CD4-positive, alpha-beta T cell treated with Interleukin-15 for 1 hour (primary cell): Measurements from ENCODE around the gene CLRN2.

Experiments
- DNase-seq: peaks from one replicate; pipeline ENCODE4 v3.0.0-alpha.2; 2020

CLRN2 gene

DNA sequence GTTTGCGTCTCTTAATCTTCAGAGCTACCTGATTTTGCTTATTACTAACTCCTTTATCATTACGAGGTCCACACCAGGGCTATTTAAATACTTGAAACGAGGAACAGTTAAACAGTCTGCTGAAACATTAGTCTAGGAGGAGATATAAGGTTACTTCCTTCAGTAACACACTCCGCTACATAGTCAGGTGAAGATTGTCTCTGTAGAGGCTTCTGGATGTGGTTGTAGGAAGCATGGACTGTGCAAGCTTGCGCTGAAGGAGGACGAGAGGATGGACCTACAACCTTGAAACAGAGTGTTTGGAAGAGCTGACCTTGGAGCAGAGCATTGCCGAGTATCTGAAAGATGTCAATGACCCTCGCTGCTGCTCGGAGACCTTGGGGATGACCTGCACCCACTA, at the start of gene CLRN2:
CLRN2 (plus strand) TSS at position 301 of the 400 bp plus-strand sequence. CDS start 102 bp downstream, outside the sequence.
- no peak for DNase-seq

GRCh38 chr4:17468619-17469221, 46.2 kb upstream of the CLRN2 start:
- DNase-seq: no peak

GRCh38 chr4:17469931-17470674, 44.9 kb upstream of the CLRN2 start:
- DNase-seq: no peak

DNA sequence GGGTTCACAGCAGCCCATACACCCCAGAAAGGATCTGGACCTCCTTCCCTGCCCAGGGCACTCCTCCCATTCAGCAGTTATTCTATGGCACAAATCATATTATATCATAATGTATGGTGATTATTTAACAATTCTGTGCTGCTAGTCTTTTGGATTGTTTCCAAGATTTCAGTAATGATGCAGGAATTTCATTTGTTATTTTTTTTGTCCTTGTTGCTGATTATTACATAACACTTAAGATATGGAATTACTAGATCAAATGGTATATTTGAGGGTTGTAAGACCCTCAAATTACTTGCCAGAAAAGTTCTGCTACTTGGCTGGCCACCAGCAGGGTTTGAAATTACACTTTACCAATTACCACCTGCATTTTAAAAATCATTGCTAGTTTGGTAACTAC, 39.5 kb upstream of the CLRN2 start:
- DNase-seq: no peak

DNA sequence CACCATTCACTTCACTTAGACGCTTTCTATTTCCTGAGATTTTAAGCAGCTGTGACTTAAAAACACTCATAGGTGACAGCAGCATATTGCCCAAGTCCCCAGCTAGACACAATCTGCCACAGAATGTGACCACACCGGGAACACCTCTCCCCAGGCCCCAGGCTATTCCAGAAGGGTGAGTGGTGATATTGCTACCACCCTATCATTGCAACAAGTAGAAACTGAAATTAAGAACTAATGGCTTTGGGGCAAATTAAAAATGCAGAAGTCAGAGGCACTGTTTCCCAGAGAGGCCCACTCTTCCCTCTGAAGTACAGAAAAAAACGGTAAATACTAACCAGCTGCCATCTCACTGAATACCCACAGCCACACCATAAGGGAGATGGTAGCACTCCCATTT, 38.1 kb upstream of the CLRN2 start:
- no peak for DNase-seq

DNA sequence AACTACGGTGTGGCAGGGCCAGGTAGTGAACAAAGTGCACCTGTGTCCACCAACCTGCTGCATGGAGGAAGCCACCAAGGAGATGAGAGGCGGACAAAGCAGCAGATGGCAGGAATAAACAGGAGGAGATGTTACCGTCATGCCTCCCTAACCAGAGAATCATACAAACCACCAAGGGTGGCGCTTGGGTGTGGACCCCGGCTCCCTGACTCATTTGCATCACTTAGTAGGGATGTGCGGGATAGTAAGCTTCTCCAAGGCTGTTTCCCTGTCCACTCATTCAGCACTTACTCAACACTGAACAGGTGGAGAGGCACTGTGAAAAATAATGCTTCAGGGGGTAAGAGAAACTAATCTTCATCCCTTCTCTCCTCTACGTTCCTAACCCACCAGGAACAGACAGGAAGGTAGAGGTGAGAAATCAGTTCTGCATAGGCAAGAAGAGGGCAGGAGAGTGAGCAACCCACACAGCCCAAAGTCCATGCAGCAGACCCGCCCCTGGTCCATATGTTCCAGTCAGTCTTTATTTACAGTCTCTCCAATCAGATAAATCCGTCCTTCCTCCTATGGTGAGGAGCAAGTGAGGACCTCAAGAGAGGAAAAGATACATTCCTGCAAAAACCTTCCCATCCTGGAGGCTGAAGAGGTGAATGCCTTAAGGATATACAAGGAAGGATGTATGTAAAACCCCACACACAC, 37.0 kb upstream of the CLRN2 start:
- DNase-seq: no peak

- no peak for DNase-seq
These were observed 34.6 kb upstream of the CLRN2 start for GRCh38 chr4:17480210-17480927.

DNA sequence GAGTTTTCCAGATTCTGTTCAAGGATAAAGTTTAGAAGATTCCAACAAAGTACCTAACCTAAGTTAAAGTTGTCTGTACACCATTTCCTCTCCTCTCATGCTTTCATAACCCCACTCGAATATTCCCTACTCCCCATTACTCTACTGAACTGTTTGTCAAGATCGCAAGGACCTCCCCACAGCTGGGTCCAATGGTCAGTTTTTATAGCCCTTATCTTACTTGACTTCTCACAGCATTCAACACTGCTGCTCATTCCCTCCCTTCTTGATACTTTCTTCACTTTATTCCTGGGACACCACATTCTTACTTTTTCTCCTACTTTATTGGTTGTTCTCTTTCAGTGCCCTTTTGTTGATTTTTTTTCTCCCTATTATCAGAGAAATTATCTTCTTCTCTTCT, 34.0 kb upstream of the CLRN2 start:
- DNase-seq: no peak

GRCh38 chr4:17482716-17483115, 32.2 kb upstream of the CLRN2 start:
- no peak for DNase-seq

DNA sequence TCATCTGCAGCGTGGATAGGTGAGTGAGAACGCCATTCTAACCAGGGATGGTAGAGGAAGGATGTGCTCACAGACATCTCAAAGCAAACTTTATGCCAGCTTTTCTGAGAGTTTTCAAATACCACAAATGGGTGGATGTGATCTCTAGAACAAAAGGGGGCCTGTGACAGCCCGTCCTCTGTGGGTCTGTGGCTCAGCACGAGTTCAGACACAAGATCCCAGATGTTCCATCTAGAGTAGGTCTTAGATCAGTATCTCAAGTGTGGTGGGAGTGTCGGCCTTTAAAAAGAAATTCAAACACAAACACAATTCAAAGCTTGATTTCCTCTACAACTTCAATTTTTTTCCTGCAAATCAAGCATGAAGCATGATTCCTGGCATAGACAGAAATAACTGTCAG, 25.8 kb upstream of the CLRN2 start:
- DNase-seq: no peak

DNA sequence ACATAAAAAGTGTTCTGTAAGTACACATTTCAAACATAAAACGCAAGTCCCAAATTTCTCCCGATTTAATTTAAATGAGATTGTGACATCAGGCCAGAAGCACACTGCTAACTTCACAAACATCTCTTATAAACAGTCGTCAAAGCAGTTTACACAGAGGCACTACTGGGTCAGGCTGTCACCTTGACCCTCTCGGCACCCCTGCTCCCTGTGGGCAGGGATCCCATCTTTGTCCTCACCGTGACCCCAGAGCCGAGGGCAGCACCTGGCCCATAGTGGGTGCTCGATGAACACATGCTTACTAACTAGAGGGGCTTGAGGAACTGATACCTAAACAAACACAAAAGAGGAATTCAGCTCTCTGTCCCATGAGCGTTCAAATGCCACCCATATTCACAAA, 25.2 kb upstream of the CLRN2 start:
- DNase-seq: no peak

DNA sequence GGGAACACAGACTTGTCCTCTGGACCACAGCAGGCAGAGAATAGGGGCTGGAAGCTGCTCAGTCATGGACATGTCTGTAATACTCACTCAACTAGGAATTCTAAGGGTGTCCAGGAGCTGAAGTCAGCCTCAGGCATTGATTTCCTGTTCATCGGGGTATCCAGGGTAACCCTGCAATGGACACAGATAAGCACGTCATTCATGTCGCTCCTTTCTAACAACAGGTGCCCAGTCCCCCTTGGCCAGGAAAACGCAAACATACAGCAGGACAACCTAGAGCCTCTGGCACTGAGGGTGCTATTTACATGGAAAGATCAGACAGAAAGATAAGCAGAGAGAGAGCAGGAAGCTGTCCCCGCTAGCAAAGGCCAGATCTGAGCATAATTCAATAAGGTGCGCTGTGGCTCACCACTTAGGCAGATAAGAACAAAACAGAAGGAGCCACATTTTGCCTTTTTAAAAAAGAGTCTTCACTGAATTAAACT, 24.3 kb upstream of the CLRN2 start:
- no peak for DNase-seq

- DNase-seq: no peak
These were observed 23.8 kb upstream of the CLRN2 start for GRCh38 chr4:17491196-17491595.

DNA sequence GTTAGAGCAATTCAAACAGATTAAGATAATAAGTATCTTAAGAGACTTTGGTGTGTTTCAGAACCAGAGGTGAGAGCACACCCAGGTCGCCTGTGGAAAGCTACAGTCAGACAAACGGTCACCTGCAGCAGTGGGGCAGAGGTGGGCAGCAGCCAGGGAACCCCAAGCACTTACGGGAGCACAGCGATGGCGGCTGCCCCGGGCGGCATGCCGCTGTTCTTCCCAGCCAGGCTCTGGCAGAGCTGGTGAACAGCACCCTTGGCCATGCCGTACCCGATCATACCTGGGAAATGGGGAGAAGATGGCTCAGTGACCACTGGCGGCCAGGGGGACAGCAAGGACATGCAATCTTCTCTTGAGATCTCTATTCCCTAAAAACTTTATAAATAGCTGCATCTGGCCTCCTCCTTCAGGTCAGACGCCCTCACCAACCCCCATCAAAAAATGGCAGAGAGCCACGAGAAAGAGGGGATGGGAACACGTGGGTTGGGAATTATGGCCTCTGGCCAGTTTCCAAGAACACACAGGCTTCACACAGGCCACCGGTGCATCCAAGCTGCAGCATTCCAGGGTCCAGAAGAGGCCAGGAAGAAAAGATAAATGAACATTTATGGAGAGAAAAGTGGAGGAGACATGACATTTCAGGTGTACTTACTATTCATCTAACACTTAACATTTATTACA, 22.8 kb upstream of the CLRN2 start:
- DNase-seq: no peak

DNA sequence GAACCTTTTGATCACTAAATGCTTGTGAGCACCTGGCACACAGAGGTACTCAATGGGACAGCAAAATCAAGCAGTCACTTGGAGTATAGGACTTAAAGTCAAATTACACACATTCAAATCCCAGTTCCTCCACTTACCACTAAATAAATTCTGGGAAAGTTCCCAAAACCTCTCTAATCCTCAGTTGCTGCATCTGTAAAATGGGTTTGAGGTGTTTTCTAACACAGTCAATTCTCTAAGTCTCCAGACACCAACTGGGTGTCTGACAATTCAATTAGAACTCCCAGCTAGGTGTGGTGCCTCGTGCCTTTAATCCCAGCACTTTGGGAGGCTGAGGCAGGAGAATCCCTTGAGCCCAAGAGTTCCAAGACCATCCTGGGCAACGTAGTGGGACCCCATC, 22.1 kb upstream of the CLRN2 start:
- DNase-seq: no peak

GRCh38 chr4:17493619-17494018, 21.3 kb upstream of the CLRN2 start:
- no peak for DNase-seq

DNA sequence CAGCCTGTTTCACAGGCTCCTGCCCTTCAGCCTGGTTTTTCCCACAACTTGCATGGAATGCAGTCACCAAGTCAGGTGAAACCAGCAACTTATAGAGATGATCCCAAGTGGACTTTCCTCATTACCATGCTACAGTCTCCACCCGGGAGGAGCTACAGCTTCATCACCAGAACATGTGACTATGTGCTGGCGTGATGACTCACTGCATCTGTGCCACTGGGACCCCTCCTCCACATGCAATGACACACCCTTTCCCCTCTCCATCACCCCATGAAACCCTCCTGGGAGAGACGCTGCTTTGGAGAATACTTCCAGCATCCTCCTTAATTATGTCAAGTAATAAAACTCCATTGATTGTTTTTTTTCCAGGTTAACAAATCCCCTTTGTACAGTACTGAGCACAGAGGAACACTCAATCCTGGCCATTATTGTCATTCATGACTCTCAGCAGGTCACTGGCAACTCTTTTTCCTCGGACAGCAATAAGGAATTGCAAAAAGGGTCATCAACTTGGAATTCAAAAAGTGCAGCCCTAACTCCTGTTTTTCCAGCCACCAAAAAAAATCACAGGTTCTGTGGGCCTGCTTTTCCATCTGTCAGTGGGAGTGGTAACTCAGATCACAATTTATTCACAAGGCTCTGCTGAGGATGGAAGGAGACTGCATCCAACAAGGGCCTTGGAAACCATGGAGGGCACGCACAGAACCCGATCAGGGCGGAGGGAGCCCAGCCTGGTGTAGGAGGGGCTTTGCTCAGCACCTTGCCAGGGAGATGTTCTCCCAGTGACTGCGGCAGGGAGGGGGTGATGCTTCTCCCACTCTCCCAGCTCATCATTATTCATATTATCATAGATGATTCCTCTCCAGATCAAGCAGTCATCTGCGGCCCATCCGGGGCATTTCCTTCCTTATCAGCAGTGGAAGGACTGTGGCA, 20.4 kb upstream of the CLRN2 start:
- no peak for DNase-seq

DNA sequence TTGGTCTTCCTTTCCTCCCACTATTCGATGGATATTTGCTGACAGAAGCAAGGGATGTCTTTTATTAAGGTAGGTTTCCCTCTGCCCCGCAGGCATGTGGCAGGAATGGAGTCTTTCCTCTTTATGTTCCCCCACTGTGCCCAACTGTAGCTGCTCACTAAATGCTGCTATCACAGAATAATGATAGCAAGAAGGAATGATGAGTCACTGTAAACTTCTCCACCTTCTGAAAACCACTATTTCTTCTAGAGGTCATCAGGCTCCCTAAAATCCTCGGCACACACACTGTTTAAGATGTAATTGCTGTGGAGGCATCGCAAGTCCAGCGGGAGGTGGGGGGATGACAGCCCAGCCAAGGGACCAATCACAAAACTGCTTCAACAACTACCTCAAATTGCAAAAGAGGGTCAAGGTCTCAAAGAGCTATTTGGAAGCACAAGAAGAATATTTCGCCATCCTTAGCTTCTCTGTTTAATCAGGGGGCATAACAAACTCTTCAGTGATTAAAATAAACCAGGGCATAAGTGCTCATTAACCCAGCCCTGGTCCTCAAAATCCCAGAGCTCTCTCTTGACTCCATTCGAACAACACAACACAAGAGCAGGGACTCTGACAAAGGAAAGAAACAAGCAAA, 17.0 kb upstream of the CLRN2 start:
- DNase-seq: no peak

GRCh38 chr4:17500574-17500973, 14.4 kb upstream of the CLRN2 start:
- DNase-seq: no peak

DNA sequence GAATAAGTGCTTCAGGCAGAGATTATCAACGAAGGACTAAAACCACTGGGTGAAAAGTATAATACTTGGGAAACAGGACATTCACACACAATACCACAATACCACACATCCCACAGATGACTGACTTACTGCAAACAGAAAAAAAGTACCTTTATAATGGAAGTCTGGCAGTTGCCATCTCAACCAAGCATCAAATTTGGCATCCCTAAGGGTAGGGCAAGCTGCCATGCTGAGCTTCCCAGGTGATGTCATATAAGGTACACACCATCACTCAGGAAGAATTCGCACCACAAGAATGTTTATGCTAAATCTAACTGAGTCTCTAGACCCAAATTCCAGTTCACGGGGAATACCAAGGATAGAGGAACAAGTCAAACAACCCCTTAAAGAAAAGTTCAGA, 12.2 kb upstream of the CLRN2 start:
- DNase-seq: no peak

DNA sequence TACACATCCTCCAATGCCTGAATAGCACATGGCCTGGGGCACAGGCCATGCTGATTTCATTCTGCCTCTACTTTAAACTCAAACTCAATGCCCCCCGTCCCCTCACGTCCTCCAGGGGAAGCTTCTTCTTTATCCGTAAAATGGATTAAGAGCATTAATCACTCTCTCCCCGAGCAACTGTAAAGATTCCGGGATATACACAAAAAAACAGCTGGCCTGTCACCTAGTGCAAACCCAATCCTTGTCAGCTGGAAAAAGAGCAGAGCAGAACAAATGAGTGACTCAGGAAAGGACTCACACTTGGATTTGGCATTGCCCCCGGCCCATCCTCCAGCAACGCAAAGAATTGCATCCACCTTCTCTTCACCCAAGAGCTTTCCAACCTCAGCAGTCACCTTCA, 10.9 kb upstream of the CLRN2 start:
- DNase-seq: no peak
